HUES6 (cell line): ENCODE data around the gene SYNJ1.

ENCODE experiments used
- H3K27ac ChIP-seq: 2 replicates; pipeline ENCODE4 v1.7.0; 2013; ENCODE audit warnings: low read depth, mild to moderate bottlenecking, low read length, inconsistent platforms
- H3K27me3 ChIP-seq: 2 replicates; pipeline ENCODE4 v1.6.1; 2013; ENCODE audit warnings: low read length; ENCODE audit not compliant: control insufficient read depth, insufficient read depth
- H3K36me3 ChIP-seq: 2 replicates; pipeline ENCODE4 v1.6.1; 2013; ENCODE audit warnings: low read length; ENCODE audit not compliant: control insufficient read depth, insufficient read depth
- H3K4me1 ChIP-seq: 2 replicates; pipeline ENCODE4 v1.6.1; 2013; ENCODE audit warnings: low read length; ENCODE audit not compliant: control insufficient read depth, insufficient read depth
- H3K4me3 ChIP-seq: 2 replicates; pipeline ENCODE4 v1.5.1; 2013; ENCODE audit warnings: low read depth, low read length
- H3K9ac ChIP-seq: one replicate; pipeline ENCODE4 v1.6.1; 2013; ENCODE audit warnings: mild to moderate bottlenecking, low read length
- H3K9me3 ChIP-seq: 2 replicates; pipeline ENCODE4 v1.6.1; 2013; ENCODE audit warnings: low read depth, low read length; ENCODE audit not compliant: control insufficient read depth, insufficient read depth

Gene SYNJ1

GRCh38 chr21:32592929-32593502, 134.8 kb downstream of the SYNJ1 start:
- Histone ChIP-seq H3K9me3 (no peaks in the 10 kb centered on the region), H3K27ac (no peak overlapping the region), H3K4me1 (no peaks in the 10 kb centered on the region), H3K36me3 (peaks cover 5% of the 10 kb centered on the region; the same call in 1 of the 2 replicates), H3K4me3 (no peak overlapping the region), H3K9ac (no peak overlapping the region), H3K27me3 (no peaks in the 10 kb centered on the region)

DNA sequence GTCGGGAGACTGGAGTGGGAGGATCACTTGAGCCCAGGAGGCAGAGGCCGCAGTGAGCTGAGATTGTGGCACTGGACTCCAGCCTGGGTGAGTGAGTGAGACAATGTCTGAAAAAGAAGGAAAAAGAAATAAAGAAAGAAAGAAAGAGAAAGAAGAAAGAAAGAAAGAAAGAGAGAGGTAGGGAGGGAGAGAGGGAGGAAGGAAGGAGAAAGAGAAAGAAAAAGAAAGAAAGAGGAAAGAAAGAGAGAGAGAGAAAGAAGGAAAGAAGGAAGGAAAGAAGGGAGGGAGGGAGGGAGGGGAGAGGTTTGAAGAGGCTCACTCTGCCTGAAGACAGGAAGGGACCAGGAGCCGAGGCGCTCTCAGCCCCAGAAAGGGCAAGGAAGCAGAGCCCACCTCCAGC, 137.7 kb downstream of the SYNJ1 start:
- H3K9me3 ChIP-seq: no peaks in the 10 kb centered on the region
- H3K9ac ChIP-seq: no peak overlapping the region
- no peak overlapping the region for H3K4me3 ChIP-seq
- no peak overlapping the region for H3K27ac ChIP-seq
- H3K36me3 ChIP-seq: no peaks in the 10 kb centered on the region
- no peaks in the 10 kb centered on the region for H3K4me1 ChIP-seq
- H3K27me3 ChIP-seq: no peaks in the 10 kb centered on the region

- no peaks in the 10 kb centered on the region for H3K9me3 ChIP-seq
- no peak overlapping the region for H3K9ac ChIP-seq
- H3K27ac ChIP-seq: no peak overlapping the region
- H3K36me3 ChIP-seq: no peaks in the 10 kb centered on the region
- no peaks in the 10 kb centered on the region for H3K4me1 ChIP-seq
- no peaks in the 10 kb centered on the region for H3K27me3 ChIP-seq
- H3K4me3 ChIP-seq: no peak overlapping the region
Measured at GRCh38 chr21:32587651-32588050, 140.2 kb downstream of the SYNJ1 start.

DNA sequence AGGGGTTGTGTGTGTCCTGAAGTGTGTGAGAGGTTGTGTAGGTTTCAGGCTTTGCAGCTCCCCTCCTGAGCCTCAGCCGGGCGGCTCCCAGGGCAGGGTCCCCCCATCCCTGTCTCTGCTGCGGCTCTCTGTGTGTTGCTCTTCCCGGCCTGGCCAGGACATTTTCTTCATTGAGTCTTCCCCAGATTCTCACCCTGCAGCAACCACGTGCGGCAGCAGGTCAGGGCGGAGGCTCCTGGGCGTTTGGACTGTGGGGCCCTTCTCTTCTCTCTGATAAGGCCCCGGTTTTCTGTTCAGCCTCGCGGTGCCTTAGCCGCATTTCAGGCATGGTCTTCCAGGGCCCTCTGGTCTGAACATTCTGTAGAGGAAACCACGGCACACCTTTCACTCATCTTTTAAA, 140.7 kb downstream of the SYNJ1 start:
- H3K9me3 ChIP-seq: no peaks in the 10 kb centered on the region
- no peak overlapping the region for H3K4me3 ChIP-seq
- H3K36me3 ChIP-seq: no peaks in the 10 kb centered on the region
- H3K9ac ChIP-seq: no peak overlapping the region
- no peaks in the 10 kb centered on the region for H3K27me3 ChIP-seq
- H3K27ac ChIP-seq: no peak overlapping the region
- H3K4me1 ChIP-seq: no peaks in the 10 kb centered on the region

GRCh38 chr21:32585970-32586369, 141.8 kb downstream of the SYNJ1 start:
- no peaks in the 10 kb centered on the region for H3K4me1 ChIP-seq
- no peaks in the 10 kb centered on the region for H3K36me3 ChIP-seq
- no peak overlapping the region for H3K4me3 ChIP-seq
- H3K27me3 ChIP-seq: no peaks in the 10 kb centered on the region
- no peak overlapping the region for H3K27ac ChIP-seq
- H3K9me3 ChIP-seq: no peaks in the 10 kb centered on the region
- H3K9ac ChIP-seq: no peak overlapping the region

DNA sequence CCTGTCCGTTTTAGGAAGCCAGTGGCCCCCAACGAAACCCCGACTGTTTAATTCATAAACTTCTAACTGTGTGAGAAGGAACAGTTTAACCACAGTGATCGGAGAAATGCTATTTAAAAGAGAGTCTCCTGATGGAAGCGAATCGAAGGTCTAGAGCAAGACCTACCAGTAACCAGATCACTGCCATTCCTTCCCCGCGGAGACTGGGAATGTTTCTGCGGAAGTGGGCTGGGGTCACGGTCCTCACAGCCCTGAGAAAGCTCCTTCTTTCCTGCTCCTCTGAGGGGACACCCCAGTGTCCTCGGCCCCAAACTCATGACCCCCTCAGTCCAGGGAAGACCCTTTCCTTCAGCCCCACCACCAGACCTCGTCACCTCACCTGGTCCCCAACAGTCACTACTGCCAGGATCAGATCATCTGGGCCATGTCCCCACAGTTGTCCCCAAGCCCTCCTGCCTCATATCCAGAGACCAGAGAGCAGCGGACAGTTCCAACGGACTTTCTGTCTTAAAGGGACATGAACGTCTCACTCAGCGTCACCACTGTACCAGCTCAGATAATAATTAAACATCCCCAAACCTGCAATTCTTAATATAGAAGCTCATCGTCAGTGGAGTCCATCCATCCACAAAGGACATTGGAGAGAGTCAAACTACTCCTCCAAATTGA, 142.6 kb downstream of the SYNJ1 start, which contains the start of gene TCP10L:
Gene TCP10L, minus strand, starts transcription at position 482 of the 669 bp plus-strand sequence. CDS start 1,219 bp downstream, outside the sequence.
- Histone ChIP-seq H3K36me3 (no peaks in the 10 kb centered on the region), H3K9ac (no peak within 1 kb of the TSS), H3K27ac (no peak within 1 kb of the TSS), H3K9me3 (no peaks in the 10 kb centered on the region), H3K27me3 (no peaks in the 10 kb centered on the region), H3K4me3 (no peak within 1 kb of the TSS), H3K4me1 (no peaks in the 10 kb centered on the region)

GRCh38 chr21:32584472-32584871, 143.3 kb downstream of the SYNJ1 start:
- no peaks in the 10 kb centered on the region for H3K36me3 ChIP-seq
- H3K4me1 ChIP-seq: no peaks in the 10 kb centered on the region
- H3K4me3 ChIP-seq: no peak overlapping the region
- H3K27me3 ChIP-seq: no peaks in the 10 kb centered on the region
- no peak overlapping the region for H3K9ac ChIP-seq
- no peaks in the 10 kb centered on the region for H3K9me3 ChIP-seq
- no peak overlapping the region for H3K27ac ChIP-seq

- Histone ChIP-seq H3K4me1 (no peaks in the 10 kb centered on the region), H3K9me3 (no peaks in the 10 kb centered on the region), H3K9ac (no peak overlapping the region), H3K36me3 (no peaks in the 10 kb centered on the region), H3K4me3 (no peak overlapping the region), H3K27me3 (no peaks in the 10 kb centered on the region), H3K27ac (no peak overlapping the region)
Measured at GRCh38 chr21:32581732-32582131, 146.1 kb downstream of the SYNJ1 start.

GRCh38 chr21:32580949-32581348, 146.9 kb downstream of the SYNJ1 start:
- Histone ChIP-seq H3K4me1 (no peaks in the 10 kb centered on the region), H3K27ac (no peak overlapping the region), H3K4me3 (no peak overlapping the region), H3K36me3 (no peaks in the 10 kb centered on the region), H3K9me3 (no peaks in the 10 kb centered on the region), H3K9ac (no peak overlapping the region), H3K27me3 (no peaks in the 10 kb centered on the region)
